K562 (cell line): ENCODE measurements around the gene HMX2. TPM values are rescaled to one million over a fixed set of nuclear protein-coding genes. Genes with fewer than 3 reads are reported as not detected.

Experiments
- LEF1 ChIP-seq: fragments of 450-650 bp; IDR thresholded peaks from 2 replicates; pipeline ENCODE4 v1.6.1; 2016; ENCODE audit warnings: mild to moderate bottlenecking
- MGA ChIP-seq: fragments of 450-650 bp; IDR thresholded peaks from 2 replicates; pipeline ENCODE4 v1.6.1; 2016; ENCODE audit warnings: mild to moderate bottlenecking, moderate library complexity
- NKRF ChIP-seq: fragments of 450-650 bp; IDR thresholded peaks from 2 replicates; pipeline ENCODE4 v1.6.1; 2016; ENCODE audit warnings: borderline replicate concordance
- RBM34 ChIP-seq: fragments of 200-400 bp; formaldehyde crosslinking; IDR thresholded peaks from 2 replicates; pipeline ENCODE4 v1.6.1; 2018; ENCODE audit warnings: low read length, borderline replicate concordance; ENCODE audit not compliant: insufficient read depth
- TRIM25 ChIP-seq: fragments of 450-650 bp; IDR thresholded peaks from 2 replicates; pipeline ENCODE4 v1.7.0; 2016; ENCODE audit warnings: borderline replicate concordance
- USF2 ChIP-seq: sonication (generic); formaldehyde crosslinking; IDR thresholded peaks from 2 replicates; pipeline ENCODE4 v1.5.0; 2020; ENCODE audit warnings: missing genetic modification reagents
- ZBTB8A ChIP-seq: fragments of 450-650 bp; IDR thresholded peaks from 2 replicates; pipeline ENCODE4 v1.6.1; 2018; ENCODE audit warnings: mild to moderate bottlenecking, moderate library complexity; ENCODE audit not compliant: partially characterized antibody
- polyA plus RNA-seq, 8 experiments: library from polyadenylated mRNA; depleted of rRNA in 4 of 8; stranded (reverse) in 5 of 8; unstranded in 3 of 8; fragments of >200 nt; fragmentation: Nextera tagmentation in 2 of 8; fragmentation: Illumina TruSeq in 1 of 8; extraction: Ambion mirVana in 2 of 8; extraction: Trizol in 1 of 8; gene quantifications; 2 replicates each; pipeline versions ENCODE4 v1.2.1 to v1.2.3, GENCODE V29; 2011 to 2014; ENCODE audit warnings: inconsistent platforms in 1 of 8, missing spikeins in 1 of 8
- total RNA-seq, 7 experiments: library from RNA; depleted of rRNA in 6 of 7; stranded (reverse); fragments of >200 nt in 6 of 7; fragmentation: Illumina TruSeq in 2 of 7; extraction: Trizol in 2 of 7; gene quantifications; 2 replicates each; pipeline versions ENCODE4 v1.2.1 to v1.2.3, GENCODE V29; 2011 to 2021; ENCODE audit warnings: low replicate concordance in 1 of 7

HMX2 gene
- total and polyA plus RNA-seq, 9 of the 15 experiments (the other 6 are each of a cell fraction or from before 2014, with no cell fraction given), result 0.07 to 0.58 (median 0.09) TPM; not detected in 2

GRCh38 chr10:123135415-123136141, 12.4 kb upstream of the HMX2 start, which contains the start of gene HMX3 (continued):
- no peak for TF ChIP-seq LEF1
- no peak for TF ChIP-seq TRIM25
- no peak for TF ChIP-seq MGA
- no peak for TF ChIP-seq USF2 (CRISPR knock-in tag)
- no peak for TF ChIP-seq NKRF
- TF ChIP-seq RBM34, result no peak
- no peak for TF ChIP-seq ZBTB8A
